ENCODE results near the gene IL32. TPM values are rescaled to one million over a fixed set of nuclear protein-coding genes. Genes with fewer than 3 reads are reported as not detected.

The IL32 gene
- total and polyA plus RNA-seq, 2 of the 4 experiments (the other 2 are of a cell fraction), result 25.6 to 95.7 TPM

DNA sequence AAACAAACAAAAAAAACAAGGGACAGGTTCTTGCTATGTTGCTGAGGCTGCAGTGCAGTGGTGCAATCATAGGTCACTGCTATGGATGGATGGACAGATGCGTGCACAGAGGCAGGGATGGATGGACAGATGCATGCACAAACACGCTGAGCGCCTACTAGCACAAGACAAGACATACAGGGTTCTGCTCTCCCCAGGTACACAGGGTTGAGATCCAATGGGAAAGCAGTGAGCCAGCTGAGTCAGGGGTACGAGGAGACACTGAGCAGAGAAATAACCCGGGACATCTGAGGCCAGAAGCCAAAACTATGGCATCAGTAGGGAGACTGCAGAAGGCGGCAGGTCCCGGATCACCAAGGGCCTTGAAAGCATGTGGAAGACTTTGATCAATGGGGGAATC lies 6.2 kb downstream of the IL32 start:
- Histone ChIP-seq H2AFZ (replicated peaks; ENCODE audit: low read length, poor library complexity) (no peak overlapping the region), H3K79me1 (ENCODE audit: low read depth in 1 of 2, low read length in 2 of 2) (peaks cover under 1% of the 10 kb centered on the region in 2 experiments; a peak in 1 of 4 replicates), H3K27ac (ENCODE audit: insufficient read depth, low read length) (no peak overlapping the region), H2BK120ac (ENCODE audit: low read depth, low read length) (no peak overlapping the region), H3K36me3 (ENCODE audit: control insufficient read depth, insufficient read depth, low read length) (no peaks in the 10 kb centered on the region), H2BK15ac (ENCODE audit: low read depth, low read length) (no peak overlapping the region), H3K4ac (ENCODE audit: low read depth, low read length) (no peak overlapping the region), H3K56ac (ENCODE audit: extremely low read depth, insufficient read depth, low read length) (no peak overlapping the region), H2AK9ac (replicated peaks; ENCODE audit: low read depth, low read length, poor library complexity) (no peak overlapping the region), H2AK5ac (ENCODE audit: low read depth, low read length) (no peak overlapping the region), H3K9ac (ENCODE audit: low read depth, low read length) (no peak overlapping the region), H3K4me2 (ENCODE audit: low read depth, low read length) (no peak overlapping the region), H3K9me3 (ENCODE audit: control insufficient read depth, insufficient read depth, low read length) (no peaks in the 10 kb centered on the region), H4K91ac (ENCODE audit: insufficient read depth, low read depth, low read length) (no peak overlapping the region), H3K18ac (ENCODE audit: low read depth, low read length) (no peak overlapping the region), H4K8ac (ENCODE audit: low read depth in 2 of 2, low read length in 2 of 2) (no peak overlapping the region), H2BK5ac (ENCODE audit: low read depth, low read length, poor library complexity, severe bottlenecking) (no peak overlapping the region), H3K23ac (ENCODE audit: low read depth, low read length) (no peak overlapping the region), H3K27me3 (ENCODE audit: control insufficient read depth, insufficient read depth, low read length) (peaks cover 31% of the 10 kb centered on the region), H3K4me1 (ENCODE audit: control insufficient read depth, insufficient read depth, low read length) (no peaks in the 10 kb centered on the region), H3K4me3 (ENCODE audit: insufficient read depth, low read depth, low read length) (no peak overlapping the region), H4K5ac (ENCODE audit: low read depth, low read length) (no peak overlapping the region), H4K20me1 (ENCODE audit: insufficient read depth, low read length) (no peaks in the 10 kb centered on the region), H3K14ac (replicated peaks; ENCODE audit: low read depth, low read length) (no peak overlapping the region), H2BK20ac (ENCODE audit: low read depth, low read length) (no peak overlapping the region), H3K9me1 (ENCODE audit: insufficient read depth, low read length) (peaks cover 6% of the 10 kb centered on the region; the same call in 1 of the 2 replicates)
- POLR2A ChIA-PET (ENCODE audit: unreplicated experiment), result no interaction called here
- in situ Hi-C loops (cut with MboI; ENCODE audit: low sequenced_read_pairs) (no loop called here), intact Hi-C loops (cut with micrococcal nuclease) (no loop called here), dilution Hi-C loops (cut with HindIII; ENCODE audit: low sequenced_read_pairs, unreplicated experiment) (no loop called here)
- ATAC-seq (ENCODE audit: low read depth), result no peak
- TF ChIP-seq CHD1 (IDR thresholded peaks at IDR 0.05; ENCODE audit: low read depth, low read length) (no peak), POLR2A (IDR thresholded peaks at IDR 0.05; ENCODE audit: low read depth, low read length) (no peak), SMC3 (IDR thresholded peaks at IDR 0.05; ENCODE audit: low read depth, low read length) (no peak), NFE2L2 (IDR thresholded peaks at IDR 0.05; ENCODE audit: low read depth, low read length) (no peak), RAD21 (IDR thresholded peaks at IDR 0.05; ENCODE audit: low read length) (no peak), FOS (IDR thresholded peaks at IDR 0.05; ENCODE audit: low read depth, low read length) (no peak), CEBPB (IDR thresholded peaks at IDR 0.05; ENCODE audit: low read depth, low read length) (no peak), MAFK (IDR thresholded peaks at IDR 0.05; ENCODE audit: low read depth, low read length) (no peak), RCOR1 (IDR thresholded peaks at IDR 0.05; ENCODE audit: insufficient replicate concordance, low read length) (no peak), RFX5 (IDR thresholded peaks at IDR 0.05; ENCODE audit: low read depth, low read length) (no peak), MXI1 (IDR thresholded peaks at IDR 0.05; ENCODE audit: borderline replicate concordance, low read depth, low read length) (no peak)
- TF ChIP-seq, protein P1, sequence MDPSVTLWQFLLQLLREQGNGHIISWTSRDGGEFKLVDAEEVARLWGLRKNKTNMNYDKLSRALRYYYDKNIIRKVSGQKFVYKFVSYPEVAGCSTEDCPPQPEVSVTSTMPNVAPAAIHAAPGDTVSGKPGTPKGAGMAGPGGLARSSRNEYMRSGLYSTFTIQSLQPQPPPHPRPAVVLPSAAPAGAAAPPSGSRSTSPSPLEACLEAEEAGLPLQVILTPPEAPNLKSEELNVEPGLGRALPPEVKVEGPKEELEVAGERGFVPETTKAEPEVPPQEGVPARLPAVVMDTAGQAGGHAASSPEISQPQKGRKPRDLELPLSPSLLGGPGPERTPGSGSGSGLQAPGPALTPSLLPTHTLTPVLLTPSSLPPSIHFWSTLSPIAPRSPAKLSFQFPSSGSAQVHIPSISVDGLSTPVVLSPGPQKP (IDR thresholded peaks at IDR 0.05; ENCODE audit: borderline replicate concordance, low read depth, low read length), result no peak
- no peak for DNase-seq
- WGBS, 2 experiments (ENCODE audit: extremely low coverage in 2 of 2, insufficient read length in 1 of 2), result 62% methylated on average over 4 of the region's 7 CpGs; no CpG with 5 or more reads in 1 of the 2 experiments
- CTCF ChIA-PET, result no interaction called here
- no TSS peak for BruUV-seq (replicated peaks)

All from IMR-90 (cell line).